EL (cell line): Measurements from ENCODE around the gene GALNT15.

ENCODE experiments used
- DNase-seq: peaks from one replicate; pipeline ENCODE4 v3.0.0-alpha.2; 2016

GALNT15 gene

DNA sequence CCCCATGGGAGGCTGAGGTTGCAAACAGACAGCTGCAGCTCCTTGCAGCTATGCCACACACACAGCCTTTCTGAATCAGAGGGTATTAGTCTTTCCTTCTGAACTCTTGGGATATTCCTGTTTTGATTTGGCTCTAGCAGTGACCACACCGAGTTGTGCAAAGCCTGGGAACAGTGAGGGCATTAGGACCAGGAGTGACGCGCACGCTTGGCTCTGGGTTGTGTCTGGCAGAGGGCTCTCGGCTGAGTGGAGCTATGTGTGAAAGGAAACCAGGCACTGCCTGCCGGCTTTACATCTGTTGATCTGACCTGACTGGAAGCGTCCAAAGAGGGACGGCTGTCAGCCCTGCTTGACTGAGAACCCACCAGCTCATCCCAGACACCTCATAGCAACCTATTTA, at the start of gene GALNT15:
Gene GALNT15, plus strand, starts transcription at position 292 of the 400 bp plus-strand sequence. CDS start 472 bp downstream, outside the sequence.
- peak; percentile 90 for DNase-seq

GRCh38 chr3:16126634-16127033, 47.8 kb upstream of the GALNT15 start:
- no peak for DNase-seq

GRCh38 chr3:16127249-16127648, 47.2 kb upstream of the GALNT15 start:
- no peak for DNase-seq

- DNase-seq: peak; percentile 82
These were observed 44.4 kb upstream of the GALNT15 start for GRCh38 chr3:16130066-16130465.

- no peak for DNase-seq
These were observed 42.3 kb upstream of the GALNT15 start for GRCh38 chr3:16132190-16132589.

DNA sequence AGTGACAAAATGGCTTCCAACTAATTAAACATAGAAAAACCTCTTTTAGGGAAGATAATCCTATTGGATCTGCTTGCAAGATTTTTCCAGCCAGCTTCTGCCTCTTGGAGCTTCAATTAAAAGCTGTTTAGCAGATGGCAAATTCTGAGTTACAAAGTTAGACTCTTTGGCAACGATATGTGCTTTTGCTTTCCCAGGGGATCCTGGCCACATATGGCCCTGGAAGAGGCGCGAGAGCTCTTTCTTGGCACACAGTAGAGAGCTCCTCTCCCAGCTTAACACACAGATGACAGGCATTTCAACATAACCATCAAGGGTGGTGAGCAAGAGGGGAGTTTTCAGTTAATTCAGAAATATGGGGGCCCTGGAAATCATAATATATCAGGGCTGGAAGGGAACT, 41.6 kb upstream of the GALNT15 start:
- no peak for DNase-seq

DNA sequence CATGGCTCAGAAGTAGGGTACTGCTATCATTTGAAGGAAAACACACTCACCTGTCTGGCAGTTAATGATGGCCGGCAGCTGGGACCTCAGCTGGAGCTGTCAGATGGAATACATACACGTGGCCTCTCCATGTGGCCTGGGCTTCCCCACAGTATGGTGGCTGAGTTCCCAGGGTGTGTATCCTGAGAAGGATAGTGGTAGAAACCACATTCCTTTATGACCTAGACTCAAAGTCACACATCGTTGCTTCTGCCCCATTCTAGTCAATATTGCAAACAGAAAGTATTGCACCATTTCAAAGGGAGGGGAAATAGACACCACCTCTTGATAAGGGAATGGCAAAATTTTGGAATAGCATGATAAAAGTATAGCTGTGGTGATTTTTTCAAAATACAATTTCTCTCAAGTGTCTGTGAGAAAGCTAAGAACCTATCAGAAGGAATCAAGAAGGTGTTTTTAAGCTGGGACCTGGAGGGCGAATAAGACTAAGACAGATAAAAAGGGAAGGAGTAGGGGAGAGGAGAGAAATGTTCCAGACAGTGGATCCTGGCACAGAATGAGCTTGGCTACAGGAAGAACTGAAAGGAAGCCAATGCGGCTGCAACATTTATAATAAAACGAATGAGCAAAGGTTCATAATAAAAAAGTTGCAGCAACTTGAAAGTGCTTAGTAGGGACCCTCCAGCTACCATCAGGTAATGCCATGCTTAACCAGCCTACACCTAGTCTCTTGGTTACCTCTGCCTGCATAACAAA, 40.1 kb upstream of the GALNT15 start:
- DNase-seq: no peak

- peak; percentile 21 for DNase-seq
These were observed 38.4 kb upstream of the GALNT15 start for GRCh38 chr3:16136055-16136454.

DNA sequence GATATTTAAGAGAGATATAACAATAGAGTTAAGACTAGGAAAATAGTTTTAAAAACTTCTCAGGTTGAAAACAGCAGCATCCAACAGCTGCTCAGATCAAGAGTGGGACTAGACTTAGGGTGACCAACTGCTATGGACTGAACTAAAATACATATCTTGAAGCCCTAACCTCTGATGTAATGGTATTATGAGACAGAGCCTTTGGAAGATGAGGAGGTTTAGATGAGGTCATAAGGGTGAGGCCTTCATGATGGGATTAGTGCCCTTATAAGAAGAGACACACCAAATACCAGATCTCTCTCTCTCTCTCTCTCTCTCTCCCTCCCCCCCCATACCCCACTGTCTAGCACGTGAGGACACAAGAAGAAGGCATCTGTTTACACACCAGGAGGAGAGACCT, 37.4 kb upstream of the GALNT15 start:
- peak; percentile 24 for DNase-seq

- DNase-seq: no peak
These were observed 36.5 kb upstream of the GALNT15 start for GRCh38 chr3:16137977-16138376.

DNA sequence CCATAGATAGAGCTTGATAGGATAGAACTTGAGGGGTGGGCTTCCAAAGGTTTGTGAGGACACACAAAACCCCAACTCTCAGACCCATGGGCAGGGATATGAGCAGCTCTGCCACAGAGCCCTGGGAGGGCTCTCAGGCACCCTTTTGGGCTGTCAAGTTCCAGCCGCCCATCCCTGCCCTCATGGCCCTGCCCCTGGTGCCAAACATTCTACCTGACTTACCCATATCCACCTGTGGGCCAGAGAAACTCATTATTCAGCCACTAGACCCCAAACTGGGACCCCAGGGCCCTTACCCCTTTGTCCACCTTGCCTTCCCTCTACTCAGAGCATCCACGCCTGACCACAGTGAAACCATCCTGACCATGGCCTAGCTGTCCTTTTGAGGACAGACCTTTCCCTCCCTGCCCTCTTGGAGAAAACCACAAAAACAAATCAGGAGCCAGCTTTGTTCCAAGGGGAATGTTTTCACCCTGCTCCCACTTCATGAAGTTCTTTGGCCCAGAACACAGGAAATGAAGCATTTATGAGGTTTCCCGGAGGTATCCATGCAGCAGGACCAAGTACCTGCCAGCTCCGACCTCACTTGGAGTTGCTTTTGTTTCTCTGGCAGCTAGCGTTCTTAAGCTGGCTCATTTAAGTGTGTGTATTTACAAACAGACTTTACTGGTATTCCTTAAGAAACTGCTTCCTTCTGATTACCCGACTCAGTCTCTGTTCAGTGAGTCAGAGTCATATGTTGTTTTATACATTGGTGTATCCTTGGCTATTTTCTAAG, 34.2 kb upstream of the GALNT15 start:
- DNase-seq: peak; percentile 48

DNA sequence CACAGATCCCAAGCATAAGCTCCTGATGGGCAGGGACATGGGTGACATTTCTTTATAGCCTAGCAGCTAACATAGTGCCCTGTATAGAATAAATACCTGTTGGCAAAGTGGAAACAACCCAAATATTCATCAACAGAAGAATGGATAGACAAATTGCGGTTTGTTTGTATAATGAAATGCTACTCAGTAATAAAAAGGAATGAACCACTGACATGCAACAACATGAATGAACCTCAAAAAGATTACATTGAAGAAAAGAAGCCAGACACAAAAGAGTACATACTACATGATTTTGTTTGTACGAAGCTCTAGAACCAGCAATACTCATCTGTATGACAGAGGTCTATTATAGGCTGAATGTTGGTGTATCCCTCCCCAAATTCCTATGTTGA, 33.6 kb upstream of the GALNT15 start:
- no peak for DNase-seq

DNA sequence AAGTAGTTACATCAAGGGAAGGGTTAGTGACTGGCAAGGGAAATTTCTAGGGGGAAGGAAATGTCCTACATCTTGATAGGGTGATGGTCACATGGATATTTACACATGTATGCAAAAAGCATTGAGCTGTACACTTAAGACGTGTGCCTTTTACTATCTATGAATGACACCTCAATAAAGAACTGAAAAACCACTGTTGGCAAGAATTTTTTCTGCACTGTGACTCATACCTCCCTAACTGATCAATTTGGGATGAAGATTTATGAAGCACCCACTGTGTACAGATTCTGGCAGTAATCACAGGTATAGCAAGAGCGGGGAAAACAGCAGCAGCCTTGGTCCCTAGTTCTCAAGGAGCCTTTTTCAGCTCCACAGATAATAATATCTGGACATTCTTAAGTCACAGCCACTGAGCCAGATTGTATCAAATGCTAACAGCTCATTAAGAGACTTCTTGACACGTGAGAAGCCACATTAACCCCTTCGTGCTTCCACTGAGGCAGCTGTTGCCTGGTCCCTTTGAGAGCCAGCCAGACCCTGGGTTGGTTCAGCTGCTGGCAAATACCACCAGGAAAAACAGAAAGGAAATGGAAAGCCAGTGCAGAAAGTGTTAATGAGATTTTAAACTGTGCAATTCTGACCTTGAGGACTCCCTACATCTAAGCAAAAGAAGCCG, 32.0 kb upstream of the GALNT15 start:
- no peak for DNase-seq

DNA sequence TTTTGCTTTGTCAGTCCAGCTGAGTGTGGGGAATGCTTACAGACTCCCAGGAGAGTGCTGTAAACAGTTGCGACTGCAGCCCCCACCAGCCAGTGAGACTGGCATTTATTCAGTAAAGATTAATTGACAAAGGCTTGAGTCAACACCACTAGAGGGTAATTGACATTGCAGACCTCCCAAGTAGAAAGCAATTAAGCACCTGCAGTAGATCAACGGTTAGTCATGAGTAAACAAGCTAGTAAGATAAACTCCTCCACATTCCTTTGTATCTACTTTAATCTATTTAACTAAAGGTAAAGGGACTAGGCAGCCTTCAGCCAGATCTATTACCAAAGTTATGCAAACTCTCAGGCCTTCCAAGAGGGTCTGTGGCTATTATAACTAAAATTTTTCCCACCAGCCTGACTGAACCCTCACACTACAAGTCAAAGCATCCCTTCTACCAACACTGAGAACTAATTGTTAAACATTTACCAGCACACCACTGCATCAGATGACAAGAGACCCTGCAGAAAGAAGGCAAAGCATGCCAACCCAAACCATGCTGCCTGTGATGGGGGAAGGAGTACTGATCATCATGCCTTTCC, 30.5 kb upstream of the GALNT15 start:
- no peak for DNase-seq

GRCh38 chr3:16145176-16145575, 29.3 kb upstream of the GALNT15 start:
- DNase-seq: no peak

DNA sequence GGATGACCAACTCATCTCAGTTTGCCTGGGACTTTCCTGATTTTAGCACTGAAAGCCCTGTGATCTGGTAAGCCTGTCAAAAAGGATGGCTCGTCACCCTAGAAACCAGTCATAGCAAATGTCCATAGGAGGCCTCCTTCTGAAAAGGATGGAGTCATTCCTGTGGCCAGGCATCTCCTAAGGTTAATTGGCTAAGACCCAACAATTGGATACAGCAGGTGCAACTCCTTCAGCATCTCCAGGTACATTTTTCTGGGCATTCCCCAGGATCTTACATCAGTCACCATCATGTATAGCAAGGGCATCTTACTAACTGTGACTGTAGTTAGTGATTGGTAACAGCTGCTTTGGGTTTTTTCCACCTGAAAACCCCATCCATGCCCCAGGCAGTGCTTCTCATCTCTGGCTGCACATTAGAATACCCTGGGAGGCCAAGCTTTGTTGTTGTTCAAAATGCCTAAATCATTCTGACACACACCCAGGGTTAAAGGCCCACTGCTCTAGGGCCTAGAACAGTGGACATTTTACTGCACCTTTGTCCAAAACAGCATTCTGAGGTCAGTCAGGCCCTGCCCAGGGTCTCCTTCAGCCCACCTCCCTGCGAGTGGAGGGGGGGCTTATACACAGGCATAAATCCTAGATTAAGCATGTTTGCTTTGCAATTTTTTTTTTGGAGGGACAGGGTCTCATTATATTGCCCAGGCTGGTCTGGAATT, 28.3 kb upstream of the GALNT15 start:
- peak; percentile 27 for DNase-seq

DNA sequence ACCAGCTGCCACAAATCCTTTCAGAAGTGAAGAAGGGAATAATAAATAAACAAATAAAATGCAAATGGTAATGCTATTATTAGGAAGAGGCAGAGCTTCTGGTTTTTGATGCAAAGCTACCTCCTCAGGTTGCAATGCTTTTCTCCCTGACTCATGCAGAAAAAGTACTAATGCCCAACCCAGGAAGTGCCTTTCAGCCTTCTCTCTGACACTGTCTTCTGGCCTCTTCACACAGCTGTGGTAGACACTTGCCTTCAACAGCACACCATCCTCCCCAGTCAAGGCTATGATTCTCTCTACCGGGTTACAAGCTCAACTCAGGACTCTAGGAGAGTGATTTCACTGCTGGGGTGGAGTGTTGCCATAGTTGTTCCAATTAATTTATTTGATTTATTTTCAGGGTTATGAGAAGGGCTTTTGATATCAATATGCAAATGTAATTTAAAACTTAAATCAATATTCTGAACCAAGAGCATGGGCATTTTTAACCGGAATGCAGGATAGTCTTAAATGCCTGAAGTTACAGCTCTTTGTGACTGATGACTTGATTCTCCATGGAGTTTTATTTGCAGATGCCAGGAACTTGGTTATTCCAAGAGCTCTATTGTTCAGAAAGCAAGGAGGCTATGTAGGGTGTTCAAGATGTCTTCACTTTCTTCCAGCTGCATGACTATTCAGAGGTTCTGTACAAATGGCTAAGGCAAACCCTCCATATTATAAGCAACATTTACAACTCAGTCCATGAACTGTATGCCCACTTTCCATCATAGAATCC, 27.1 kb upstream of the GALNT15 start:
- DNase-seq: peak; percentile 52

DNA sequence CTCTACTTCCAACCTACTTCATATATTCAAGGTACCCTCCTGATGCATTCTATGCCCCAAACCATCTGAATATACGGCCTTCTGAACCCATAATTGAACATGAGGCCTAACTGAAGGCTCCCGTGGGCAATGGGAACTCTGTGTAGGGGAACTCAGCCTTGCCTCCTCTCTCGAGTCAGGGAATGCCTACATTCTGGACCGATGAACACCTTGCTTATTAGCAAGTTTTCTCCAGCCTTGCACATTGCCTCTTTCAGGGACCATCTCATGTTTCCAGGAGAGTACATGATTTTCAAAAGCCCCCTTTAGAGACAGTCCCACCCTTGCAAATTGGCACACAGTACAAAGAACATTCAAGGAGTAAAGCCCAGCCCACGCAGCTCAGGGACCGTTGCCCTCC, 26.3 kb upstream of the GALNT15 start:
- DNase-seq: no peak

DNA sequence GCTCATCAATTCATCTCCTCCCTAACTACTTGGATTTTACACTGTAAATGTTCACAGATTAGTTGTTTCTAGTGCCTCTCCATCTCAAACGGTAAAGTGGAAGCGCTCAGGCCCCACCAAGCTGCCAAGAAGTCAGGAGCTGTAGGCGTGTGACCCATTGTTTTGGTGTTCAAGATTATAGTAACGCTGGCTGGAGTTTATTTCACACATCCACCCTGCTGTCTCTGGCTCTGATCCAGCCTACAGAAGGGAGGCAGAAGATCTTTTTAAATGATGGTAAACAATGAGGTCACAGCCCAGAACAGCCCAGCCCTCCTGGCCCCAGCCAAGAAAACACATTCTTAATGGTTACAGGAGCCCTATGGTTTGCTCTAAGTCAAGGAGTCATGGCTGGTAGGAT, 25.7 kb upstream of the GALNT15 start:
- DNase-seq: peak; percentile 53

DNA sequence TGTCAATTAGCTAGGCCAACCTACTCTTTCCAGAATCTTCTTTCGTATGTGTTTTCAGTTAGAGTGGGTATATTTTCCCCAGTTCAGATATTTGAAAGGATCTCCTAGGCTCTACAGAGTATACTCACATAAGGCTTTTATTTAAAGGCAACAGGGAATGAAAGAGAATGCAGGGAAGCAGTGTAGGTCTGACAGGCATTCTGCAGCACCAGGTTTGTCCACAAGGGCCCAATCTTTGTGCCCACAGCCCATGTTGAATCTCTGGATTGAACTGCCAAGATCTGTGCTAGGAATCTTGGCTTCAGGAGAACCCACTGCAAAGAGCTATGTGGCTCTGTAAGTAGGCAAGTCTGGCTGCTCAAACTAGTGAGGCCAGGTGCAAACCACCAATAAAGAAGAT, 24.2 kb upstream of the GALNT15 start:
- DNase-seq: no peak

DNA sequence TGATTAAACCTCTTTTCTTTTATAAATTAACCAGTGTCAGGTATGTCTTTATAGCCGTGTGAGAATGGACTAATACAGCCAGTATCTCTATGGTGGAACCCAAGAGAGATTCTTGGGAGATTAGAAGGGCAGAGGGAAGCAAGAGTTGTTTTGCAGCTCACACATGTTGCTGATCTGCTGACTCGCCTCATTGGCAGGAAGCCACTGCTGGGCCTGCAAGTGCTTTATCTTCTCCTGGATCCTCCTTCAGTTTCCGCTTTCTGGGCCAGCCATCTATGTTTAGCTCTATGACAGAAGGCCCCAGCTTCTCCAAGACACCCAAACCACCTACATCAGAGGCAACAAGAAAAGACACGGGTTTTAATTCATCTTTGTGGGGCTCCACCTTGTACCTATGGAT, 23.4 kb upstream of the GALNT15 start:
- DNase-seq: peak; percentile 80

DNA sequence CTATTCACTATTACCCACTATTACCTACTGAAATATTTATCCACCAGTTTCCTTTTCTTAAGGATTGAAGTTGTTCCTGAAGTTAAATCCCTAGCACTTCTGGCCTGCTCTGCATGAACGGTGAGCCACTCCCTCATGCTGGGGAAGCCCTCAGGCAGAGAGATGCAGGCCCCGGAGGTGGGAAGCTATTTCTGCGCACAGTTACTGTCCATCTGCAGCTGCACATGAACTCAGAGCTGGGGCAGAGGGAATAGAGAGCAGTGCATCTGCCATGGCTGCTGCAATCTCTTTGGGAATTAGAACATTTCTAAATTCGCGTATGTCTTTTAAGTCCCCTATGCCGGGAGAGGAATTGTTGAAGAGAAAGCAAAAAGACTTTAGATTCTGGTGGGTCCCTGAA, 6.3 kb upstream of the GALNT15 start:
- DNase-seq: no peak
